ENCODE measurements around the gene TOX3. TPM values are rescaled to one million over a fixed set of nuclear protein-coding genes. Genes with fewer than 3 reads are reported as not detected.

The TOX3 gene
- total RNA-seq, 1 donor from 2014 or later, result 48.1 TPM

GRCh38 chr16:52434224-52434623 is 112.7 kb downstream of the TOX3 start:
- H3K4me1 Mint-ChIP-seq, result peaks cover 20% of the 10 kb centered on the region
- Histone ChIP-seq H3K4me1 (peaks cover 6% of the 10 kb centered on the region), H2AFZ (replicated peaks) (no peak overlapping the region), H3K4me3 (no peak overlapping the region), H3F3A (ENCODE audit: low read depth) (peaks cover 32% of the 10 kb centered on the region), H3K27ac (no peak overlapping the region), H3K9me3 (ENCODE audit: low read depth) (no peaks in the 10 kb centered on the region), H3K27me3 (no peaks in the 10 kb centered on the region), H3K9ac (no peak overlapping the region), H4K20me1 (ENCODE audit: low read depth) (peaks cover 7% of the 10 kb centered on the region), H3K36me3 (peaks cover 12% of the 10 kb centered on the region), H3K4me2 (no peak overlapping the region), H3K79me2 (ENCODE audit: low read depth) (no peaks in the 10 kb centered on the region)
- H3K9me3 Mint-ChIP-seq, result peaks cover 2% of the 10 kb centered on the region
- no peak for TF ChIP-seq EZH2 (IDR thresholded peaks at IDR 0.05)
- TF ChIP-seq CTCF (IDR thresholded peaks at IDR 0.05), result no peak
- TF ChIP-seq EZH2phosphoT487 (IDR thresholded peaks at IDR 0.05), result no peak
- no peak overlapping the region for H3K4me3 Mint-ChIP-seq
- H3K27ac Mint-ChIP-seq, result no peak overlapping the region
- DNase-seq (ENCODE audit: low spot score), result no peak
- H3K27me3 Mint-ChIP-seq (ENCODE audit: insufficient read depth, low read depth), result no peaks in the 10 kb centered on the region
- H3K36me3 Mint-ChIP-seq, result peaks cover 3% of the 10 kb centered on the region

GRCh38 chr16:52433643-52434042 is 113.3 kb downstream of the TOX3 start:
- Mint-ChIP-seq H3K4me3 (no peak overlapping the region), H3K27me3 (ENCODE audit: insufficient read depth, low read depth) (no peaks in the 10 kb centered on the region), H3K4me1 (peaks cover 18% of the 10 kb centered on the region), H3K27ac (no peak overlapping the region), H3K9me3 (no peaks in the 10 kb centered on the region), H3K36me3 (no peaks in the 10 kb centered on the region)
- peaks cover 9% of the 10 kb centered on the region for H3K36me3 ChIP-seq
- no peak overlapping the region for H2AFZ ChIP-seq (replicated peaks)
- no peaks in the 10 kb centered on the region for H3K27me3 ChIP-seq
- no peak overlapping the region for H3K27ac ChIP-seq
- peaks cover 7% of the 10 kb centered on the region for H4K20me1 ChIP-seq (ENCODE audit: low read depth)
- H3F3A ChIP-seq (ENCODE audit: low read depth), result peaks cover 28% of the 10 kb centered on the region
- H3K4me3 ChIP-seq, result no peak overlapping the region
- TF ChIP-seq EZH2phosphoT487 (IDR thresholded peaks at IDR 0.05), result no peak
- no peak for DNase-seq (ENCODE audit: low spot score)
- peaks cover 6% of the 10 kb centered on the region for H3K4me1 ChIP-seq
- H3K9me3 ChIP-seq (ENCODE audit: low read depth), result no peaks in the 10 kb centered on the region
- no peak overlapping the region for H3K4me2 ChIP-seq
- no peak overlapping the region for H3K9ac ChIP-seq
- no peaks in the 10 kb centered on the region for H3K79me2 ChIP-seq (ENCODE audit: low read depth)

- no peaks in the 10 kb centered on the region for H3K4me1 ChIP-seq
- no peaks in the 10 kb centered on the region for H3K27me3 ChIP-seq
- Mint-ChIP-seq H3K4me1 (no peaks in the 10 kb centered on the region), H3K4me3 (no peak overlapping the region), H3K9me3 (no peaks in the 10 kb centered on the region), H3K36me3 (no peaks in the 10 kb centered on the region), H3K27ac (no peak overlapping the region), H3K27me3 (ENCODE audit: insufficient read depth, low read depth) (peaks cover 5% of the 10 kb centered on the region)
- H3K4me2 ChIP-seq, result no peak overlapping the region
- no peak overlapping the region for H3K27ac ChIP-seq
- no peak for TF ChIP-seq CTCF (IDR thresholded peaks at IDR 0.05)
- no peak for TF ChIP-seq EZH2 (IDR thresholded peaks at IDR 0.05)
- TF ChIP-seq EZH2phosphoT487 (IDR thresholded peaks at IDR 0.05), result no peak
- no peak overlapping the region for H3K9ac ChIP-seq
- H3K9me3 ChIP-seq (ENCODE audit: low read depth), result no peaks in the 10 kb centered on the region
- H3K36me3 ChIP-seq, result no peaks in the 10 kb centered on the region
- H3F3A ChIP-seq (ENCODE audit: low read depth), result no peaks in the 10 kb centered on the region
- H3K79me2 ChIP-seq (ENCODE audit: low read depth), result no peaks in the 10 kb centered on the region
- no peak overlapping the region for H3K4me3 ChIP-seq
- H4K20me1 ChIP-seq (ENCODE audit: low read depth), result no peaks in the 10 kb centered on the region
- no peak overlapping the region for H2AFZ ChIP-seq (replicated peaks)
- no peak for DNase-seq (ENCODE audit: low spot score)
Observed at GRCh38 chr16:52424591-52424990, 122.4 kb downstream of the TOX3 start.

- H3K27me3 Mint-ChIP-seq (ENCODE audit: insufficient read depth, low read depth), result peaks cover 2% of the 10 kb centered on the region
- no peak overlapping the region for H3K4me3 Mint-ChIP-seq
- TF ChIP-seq CTCF (IDR thresholded peaks at IDR 0.05) (no peak), EZH2phosphoT487 (IDR thresholded peaks at IDR 0.05) (no peak), EZH2 (IDR thresholded peaks at IDR 0.05) (no peak)
- H3K9ac ChIP-seq, result no peak overlapping the region
- H3K4me3 ChIP-seq, result no peak overlapping the region
- H3K27ac ChIP-seq, result no peak overlapping the region
- H3F3A ChIP-seq (ENCODE audit: low read depth), result no peaks in the 10 kb centered on the region
- H3K27ac Mint-ChIP-seq, result no peak overlapping the region
- no peaks in the 10 kb centered on the region for H3K9me3 ChIP-seq (ENCODE audit: low read depth)
- H2AFZ ChIP-seq (replicated peaks), result no peak overlapping the region
- H3K4me1 Mint-ChIP-seq, result no peaks in the 10 kb centered on the region
- no peaks in the 10 kb centered on the region for H4K20me1 ChIP-seq (ENCODE audit: low read depth)
- no peaks in the 10 kb centered on the region for H3K4me1 ChIP-seq
- no peaks in the 10 kb centered on the region for H3K36me3 Mint-ChIP-seq
- peaks cover 2% of the 10 kb centered on the region for H3K9me3 Mint-ChIP-seq
- no peaks in the 10 kb centered on the region for H3K27me3 ChIP-seq
- H3K4me2 ChIP-seq, result no peak overlapping the region
- DNase-seq (ENCODE audit: low spot score), result no peak
- H3K79me2 ChIP-seq (ENCODE audit: low read depth), result no peaks in the 10 kb centered on the region
- no peaks in the 10 kb centered on the region for H3K36me3 ChIP-seq
Observed at GRCh38 chr16:52422307-52422706, 124.6 kb downstream of the TOX3 start.

Measured in neural progenitor cell (in vitro differentiated cells).